ENCODE measurements around the gene ASTN2. TPM values are rescaled to one million over a fixed set of nuclear protein-coding genes. Genes with fewer than 3 reads are reported as not detected.

Gene ASTN2
- total RNA-seq, 1 donor from 2014 or later, result 10.0 TPM

GRCh38 chr9:116792271-116792670, 622.6 kb downstream of the ASTN2 start:
- Mint-ChIP-seq H3K4me3 (ENCODE audit: unreplicated experiment) (no peak overlapping the region), H3K27me3 (ENCODE audit: unreplicated experiment) (no peaks in the 10 kb centered on the region), H3K4me1 (ENCODE audit: unreplicated experiment) (peaks cover 4% of the 10 kb centered on the region), H3K36me3 (ENCODE audit: low read depth, unreplicated experiment) (no peaks in the 10 kb centered on the region), H3K27ac (ENCODE audit: unreplicated experiment) (no peak overlapping the region), H3K9me3 (ENCODE audit: unreplicated experiment) (no peaks in the 10 kb centered on the region)
- no peak for TF ChIP-seq CTCF (IDR thresholded peaks at IDR 0.05; ENCODE audit: unreplicated experiment)
- DNase-seq (ENCODE audit: low spot score), result no peak

GRCh38 chr9:116791326-116791725, 623.5 kb downstream of the ASTN2 start:
- TF ChIP-seq CTCF (IDR thresholded peaks at IDR 0.05; ENCODE audit: unreplicated experiment), result no peak
- Mint-ChIP-seq H3K4me1 (ENCODE audit: unreplicated experiment) (peaks cover 4% of the 10 kb centered on the region), H3K36me3 (ENCODE audit: low read depth, unreplicated experiment) (no peaks in the 10 kb centered on the region), H3K27me3 (ENCODE audit: unreplicated experiment) (no peaks in the 10 kb centered on the region), H3K27ac (ENCODE audit: unreplicated experiment) (no peak overlapping the region), H3K4me3 (ENCODE audit: unreplicated experiment) (no peak overlapping the region), H3K9me3 (ENCODE audit: unreplicated experiment) (no peaks in the 10 kb centered on the region)
- DNase-seq (ENCODE audit: low spot score), result no peak

- H3K27me3 Mint-ChIP-seq (ENCODE audit: unreplicated experiment), result no peaks in the 10 kb centered on the region
- TF ChIP-seq CTCF (IDR thresholded peaks at IDR 0.05; ENCODE audit: unreplicated experiment), result no peak
- H3K9me3 Mint-ChIP-seq (ENCODE audit: unreplicated experiment), result no peaks in the 10 kb centered on the region
- H3K27ac Mint-ChIP-seq (ENCODE audit: unreplicated experiment), result no peak overlapping the region
- no peak overlapping the region for H3K4me3 Mint-ChIP-seq (ENCODE audit: unreplicated experiment)
- peaks cover 4% of the 10 kb centered on the region for H3K4me1 Mint-ChIP-seq (ENCODE audit: unreplicated experiment)
- no peaks in the 10 kb centered on the region for H3K36me3 Mint-ChIP-seq (ENCODE audit: low read depth, unreplicated experiment)
- DNase-seq (ENCODE audit: low spot score), result no peak
Observed at GRCh38 chr9:116789081-116789480, 625.8 kb downstream of the ASTN2 start.

- H3K4me1 Mint-ChIP-seq (ENCODE audit: unreplicated experiment), result peaks cover 4% of the 10 kb centered on the region
- H3K27ac Mint-ChIP-seq (ENCODE audit: unreplicated experiment), result no peak overlapping the region
- no peaks in the 10 kb centered on the region for H3K36me3 Mint-ChIP-seq (ENCODE audit: low read depth, unreplicated experiment)
- no peak for DNase-seq (ENCODE audit: low spot score)
- no peak overlapping the region for H3K4me3 Mint-ChIP-seq (ENCODE audit: unreplicated experiment)
- no peaks in the 10 kb centered on the region for H3K27me3 Mint-ChIP-seq (ENCODE audit: unreplicated experiment)
- H3K9me3 Mint-ChIP-seq (ENCODE audit: unreplicated experiment), result no peaks in the 10 kb centered on the region
- no peak for TF ChIP-seq CTCF (IDR thresholded peaks at IDR 0.05; ENCODE audit: unreplicated experiment)
Observed at GRCh38 chr9:116786737-116787136, 628.1 kb downstream of the ASTN2 start.

GRCh38 chr9:116777116-116777515, 637.7 kb downstream of the ASTN2 start:
- Mint-ChIP-seq H3K36me3 (ENCODE audit: low read depth, unreplicated experiment) (no peaks in the 10 kb centered on the region), H3K27ac (ENCODE audit: unreplicated experiment) (no peak overlapping the region), H3K9me3 (ENCODE audit: unreplicated experiment) (no peaks in the 10 kb centered on the region), H3K4me3 (ENCODE audit: unreplicated experiment) (no peak overlapping the region), H3K4me1 (ENCODE audit: unreplicated experiment) (peaks cover 4% of the 10 kb centered on the region), H3K27me3 (ENCODE audit: unreplicated experiment) (peaks cover 2% of the 10 kb centered on the region)
- no peak for DNase-seq (ENCODE audit: low spot score)
- TF ChIP-seq CTCF (IDR thresholded peaks at IDR 0.05; ENCODE audit: unreplicated experiment), result no peak
